22Rv1 (cell line): Measurements from ENCODE around the gene SYNDIG1.

Experiments used
- H3K27ac ChIP-seq: fragments of 450-650 bp; 2 replicates; pipeline ENCODE4 v1.5.1; 2017
- CTCF ChIP-seq: fragments of 450-650 bp; IDR thresholded peaks from 2 replicates; pipeline ENCODE4 v1.5.1; 2017; ENCODE audit warnings: mild to moderate bottlenecking
- ZFX ChIP-seq: fragments of 450-650 bp; IDR thresholded peaks from 2 replicates; pipeline ENCODE4 v1.6.1; 2017; ENCODE audit warnings: antibody characterized with exemption, borderline replicate concordance

Gene SYNDIG1

GRCh38 chr20:24449026-24449720 lies 20.3 kb upstream of the SYNDIG1 start:
- no peak for TF ChIP-seq ZFX
- no peak for TF ChIP-seq CTCF

GRCh38 chr20:24450177-24450576 lies 19.3 kb upstream of the SYNDIG1 start:
- TF ChIP-seq ZFX (no peak), CTCF (no peak)

More at GRCh38 chr20:24449026-24449720, 20.3 kb upstream of the SYNDIG1 start:
- H3K27ac ChIP-seq = no peak overlapping the region

GRCh38 chr20:24450624-24451376 lies 18.6 kb upstream of the SYNDIG1 start:
- H3K27ac ChIP-seq = no peak overlapping the region
- no peak for TF ChIP-seq CTCF
- TF ChIP-seq ZFX = no peak

More at GRCh38 chr20:24450177-24450576, 19.3 kb upstream of the SYNDIG1 start:
- no peak overlapping the region for H3K27ac ChIP-seq

- no peak for TF ChIP-seq CTCF
- TF ChIP-seq ZFX = no peak
- no peak overlapping the region for H3K27ac ChIP-seq
These were observed 18.0 kb upstream of the SYNDIG1 start for GRCh38 chr20:24451428-24451827.

GRCh38 chr20:24452016-24452415 lies 17.4 kb upstream of the SYNDIG1 start:
- no peak overlapping the region for H3K27ac ChIP-seq
- TF ChIP-seq ZFX (no peak), CTCF (no peak)

- no peak overlapping the region for H3K27ac ChIP-seq
- TF ChIP-seq ZFX (no peak), CTCF (no peak)
These were observed 16.8 kb upstream of the SYNDIG1 start for GRCh38 chr20:24452498-24453127.
